Coronary artery (tissue), 2 donors: Measurements from ENCODE around the gene SH2D6.

Experiments used
- DNase-seq: peaks from one replicate; pipeline ENCODE4 v3.0.0-alpha.2; 2017; ENCODE audit warnings: low spot score
- H3K27ac ChIP-seq, 2 donors: fragments of 200-600 bp; sonication (generic); one replicate each; pipeline ENCODE4 v1.5.1; 2016 to 2019
- H3K4me3 ChIP-seq: fragments of 200-600 bp; sonication (generic); 2 replicates; pipeline ENCODE4 v1.5.1; 2016; ENCODE audit warnings: mild to moderate bottlenecking, moderate library complexity
- TF ChIP-seq, protein P1 (sequence below): fragments of 200-600 bp; sonication (generic); IDR thresholded peaks from one replicate; pipeline ENCODE4 v1.5.1; 2019; ENCODE audit warnings: antibody characterized with exemption

Gene SH2D6

DNA sequence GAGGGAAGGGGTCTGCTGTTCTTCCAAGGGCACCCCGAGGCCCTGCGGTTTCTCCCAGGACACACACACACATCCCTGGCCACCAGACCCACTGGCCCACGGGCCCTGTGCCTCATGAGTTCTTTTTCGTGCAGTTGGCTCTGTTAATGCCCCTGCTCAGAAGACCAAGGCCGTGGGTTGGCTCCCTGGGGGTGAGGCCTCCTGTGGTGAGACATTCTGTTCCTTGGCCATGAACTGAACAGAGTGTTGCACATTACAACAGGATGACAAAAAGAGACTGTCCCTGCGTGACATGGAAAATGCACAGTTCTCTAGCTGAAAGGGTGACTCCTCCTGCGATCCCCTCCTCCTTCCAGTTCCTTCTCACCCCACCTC lies 30.7 kb downstream of the SH2D6 start:
- DNase-seq: no peak
- no peak overlapping the region for H3K4me3 ChIP-seq
- no peak overlapping the region for H3K27ac ChIP-seq
- TF ChIP-seq, protein P1, sequence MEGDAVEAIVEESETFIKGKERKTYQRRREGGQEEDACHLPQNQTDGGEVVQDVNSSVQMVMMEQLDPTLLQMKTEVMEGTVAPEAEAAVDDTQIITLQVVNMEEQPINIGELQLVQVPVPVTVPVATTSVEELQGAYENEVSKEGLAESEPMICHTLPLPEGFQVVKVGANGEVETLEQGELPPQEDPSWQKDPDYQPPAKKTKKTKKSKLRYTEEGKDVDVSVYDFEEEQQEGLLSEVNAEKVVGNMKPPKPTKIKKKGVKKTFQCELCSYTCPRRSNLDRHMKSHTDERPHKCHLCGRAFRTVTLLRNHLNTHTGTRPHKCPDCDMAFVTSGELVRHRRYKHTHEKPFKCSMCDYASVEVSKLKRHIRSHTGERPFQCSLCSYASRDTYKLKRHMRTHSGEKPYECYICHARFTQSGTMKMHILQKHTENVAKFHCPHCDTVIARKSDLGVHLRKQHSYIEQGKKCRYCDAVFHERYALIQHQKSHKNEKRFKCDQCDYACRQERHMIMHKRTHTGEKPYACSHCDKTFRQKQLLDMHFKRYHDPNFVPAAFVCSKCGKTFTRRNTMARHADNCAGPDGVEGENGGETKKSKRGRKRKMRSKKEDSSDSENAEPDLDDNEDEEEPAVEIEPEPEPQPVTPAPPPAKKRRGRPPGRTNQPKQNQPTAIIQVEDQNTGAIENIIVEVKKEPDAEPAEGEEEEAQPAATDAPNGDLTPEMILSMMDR: no peak

DNA sequence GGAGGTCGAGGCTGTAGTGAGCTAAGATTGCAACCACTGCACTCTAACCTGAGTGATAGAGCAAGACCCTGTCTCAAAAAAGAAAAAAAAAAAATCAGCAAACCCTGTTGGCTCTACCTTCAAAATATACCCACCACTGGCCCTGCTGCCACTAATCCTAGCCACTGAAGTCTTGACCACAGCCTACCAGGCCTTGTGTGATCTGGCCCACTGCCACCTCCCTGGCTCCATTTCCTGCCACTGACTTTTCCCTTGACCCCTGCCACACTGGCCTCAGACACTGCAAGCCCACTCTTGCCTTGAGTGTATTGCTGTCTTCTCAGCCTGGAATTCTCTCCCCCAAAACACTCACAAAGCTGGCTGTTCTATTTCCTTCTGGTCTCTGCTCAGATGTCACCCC lies 33.7 kb downstream of the SH2D6 start:
- no peak overlapping the region for H3K27ac ChIP-seq
- H3K4me3 ChIP-seq: no peak overlapping the region
- DNase-seq: no peak
- TF ChIP-seq, protein P1: no peak

DNA sequence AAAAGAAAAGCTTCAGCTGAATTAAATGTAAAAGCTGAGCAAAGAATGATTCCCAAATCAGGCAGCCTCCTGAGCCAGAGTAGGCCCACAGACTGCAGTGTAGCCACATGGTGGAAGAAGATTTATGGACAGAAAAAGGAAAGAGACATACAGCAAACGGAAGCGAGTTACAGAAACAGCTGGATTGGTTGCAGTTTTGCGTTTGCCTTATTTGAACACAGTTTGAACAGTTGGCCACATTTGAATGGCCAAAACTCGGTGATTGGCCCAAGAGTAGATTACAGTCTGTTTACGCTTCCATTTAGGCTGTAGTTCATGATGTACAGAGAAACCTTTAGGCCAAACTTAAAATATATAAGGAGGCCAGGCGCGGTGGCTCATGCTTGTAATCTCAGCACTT lies 35.1 kb downstream of the SH2D6 start:
- DNase-seq: no peak
- H3K27ac ChIP-seq: no peak overlapping the region
- no peak overlapping the region for H3K4me3 ChIP-seq
- TF ChIP-seq, protein P1: no peak

DNA sequence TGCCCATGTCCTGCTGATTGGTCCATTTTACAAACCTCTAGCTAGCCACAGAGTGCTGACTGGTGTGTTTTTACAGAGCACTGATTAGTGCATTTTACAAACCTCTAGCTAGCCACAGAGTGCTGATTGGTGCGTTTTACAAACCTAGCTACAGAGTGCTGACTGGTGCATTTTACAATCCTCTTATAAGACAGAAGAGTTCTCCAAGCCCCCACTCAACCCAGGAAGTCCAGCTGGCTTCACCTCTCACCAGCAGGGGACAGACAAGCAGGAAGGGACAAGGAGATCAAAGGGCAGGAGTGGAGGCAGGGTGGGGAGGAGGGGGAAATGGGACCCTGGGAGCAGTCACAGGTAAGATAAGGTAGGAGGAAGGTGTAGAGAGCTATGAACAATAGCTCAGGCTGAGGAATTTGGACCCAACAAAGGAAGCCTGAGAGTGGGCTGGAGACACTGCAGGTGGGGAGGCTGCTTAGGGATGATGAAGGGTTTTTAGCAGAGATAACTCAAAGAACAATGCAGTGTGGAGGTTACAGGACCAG lies 37.1 kb downstream of the SH2D6 start:
- H3K27ac ChIP-seq: no peak overlapping the region
- TF ChIP-seq, protein P1: no peak
- DNase-seq: no peak
- H3K4me3 ChIP-seq: no peak overlapping the region

DNA sequence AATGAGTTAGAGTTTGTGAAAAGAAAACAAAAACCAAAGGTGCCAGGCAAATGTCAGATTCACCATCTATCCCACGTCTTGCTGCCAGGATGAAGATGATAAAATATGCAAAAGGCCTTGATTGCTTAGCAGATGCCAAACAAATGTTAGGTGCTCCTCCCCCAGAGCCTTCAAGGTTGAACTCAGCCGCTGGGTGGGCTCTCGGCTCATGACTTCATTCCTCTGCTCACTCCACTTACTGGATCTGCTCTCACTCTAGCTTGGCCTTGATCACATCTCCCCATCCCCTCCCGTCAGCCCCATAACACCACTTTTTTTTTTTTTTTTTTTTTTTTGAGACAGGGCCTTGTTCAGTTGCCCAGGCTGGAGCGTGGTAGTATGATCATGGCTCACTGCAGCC lies 38.5 kb downstream of the SH2D6 start:
- TF ChIP-seq, protein P1: no peak
- Histone ChIP-seq H3K4me3 (no peak overlapping the region), H3K27ac (no peak overlapping the region)
- DNase-seq: no peak

DNA sequence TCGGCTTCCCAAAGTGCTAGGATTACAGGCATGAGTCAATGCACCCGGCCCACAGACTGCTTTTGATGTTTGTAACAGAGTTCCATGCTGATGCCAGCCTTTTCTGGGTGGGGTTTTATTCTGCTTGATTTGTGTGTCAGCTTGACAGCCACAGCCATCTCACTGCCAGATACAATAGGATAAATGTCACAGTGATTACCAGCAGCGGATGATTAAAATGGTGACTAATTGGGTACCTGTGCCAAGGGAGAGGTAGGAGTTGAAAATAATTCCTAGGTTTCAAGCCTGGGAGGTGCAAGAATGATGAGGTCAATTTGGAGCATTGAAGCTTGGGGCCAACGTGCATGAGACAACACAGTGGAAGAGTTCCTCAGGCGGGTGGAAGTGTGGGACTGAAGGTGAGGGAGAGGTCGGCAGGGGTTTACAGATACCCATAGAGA lies 39.4 kb downstream of the SH2D6 start:
- Histone ChIP-seq H3K27ac (no peak overlapping the region), H3K4me3 (no peak overlapping the region)
- TF ChIP-seq, protein P1: no peak
- no peak for DNase-seq

DNA sequence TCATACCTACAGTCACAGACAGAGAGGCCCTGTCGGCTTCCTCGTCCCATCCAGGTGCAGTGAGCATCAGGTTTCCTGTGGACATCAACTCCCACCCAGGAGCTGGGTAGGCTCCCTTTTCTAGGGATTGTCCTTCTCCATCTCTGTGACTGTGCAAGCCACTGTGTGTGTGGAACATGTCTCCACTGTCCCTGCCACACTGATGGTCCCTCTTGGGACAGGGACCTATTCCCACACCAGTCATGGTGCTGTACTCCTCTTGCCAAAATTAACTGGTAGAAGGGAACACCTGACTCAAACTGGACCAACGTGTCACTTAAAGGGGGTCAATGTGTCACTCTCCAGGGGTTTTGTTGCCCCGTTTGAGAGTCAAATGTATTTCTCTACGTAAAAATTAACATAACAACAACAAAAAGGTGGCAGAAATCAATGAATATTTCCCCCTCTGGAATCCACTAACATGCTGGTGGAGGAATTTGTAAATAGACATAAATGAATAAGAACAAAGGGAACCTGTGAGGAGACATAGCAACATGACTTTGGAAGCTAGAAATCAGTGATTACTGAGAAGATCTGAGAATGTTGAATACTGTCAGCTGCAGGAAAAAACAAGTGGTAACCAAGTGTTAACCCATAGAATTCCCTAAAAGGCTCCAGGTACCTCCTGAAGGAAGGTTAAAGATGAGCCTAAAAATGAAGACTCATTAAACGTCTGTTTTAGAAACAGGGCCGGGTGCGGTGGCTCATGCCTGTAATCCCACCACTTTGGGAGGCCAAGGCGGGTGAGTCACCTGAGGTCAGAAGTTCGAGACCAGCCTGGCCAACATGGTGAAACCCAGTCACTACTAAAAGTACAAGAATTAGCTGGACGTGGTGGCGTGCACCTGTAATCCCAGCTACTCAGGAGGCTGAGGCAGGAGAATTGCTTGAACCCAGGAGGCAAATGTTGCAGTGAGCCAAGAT lies 40.4 kb downstream of the SH2D6 start:
- DNase-seq: no peak
- TF ChIP-seq, protein P1: no peak
- Histone ChIP-seq H3K4me3 (no peak overlapping the region), H3K27ac (no peak overlapping the region)
